22Rv1 (cell line): ENCODE measurements around the gene PDE3B.

Source experiments
- ZFX ChIP-seq: fragments of 450-650 bp; IDR thresholded peaks from 2 replicates; pipeline ENCODE4 v1.6.1; 2017; ENCODE audit warnings: antibody characterized with exemption, borderline replicate concordance
- TF ChIP-seq, protein P1 (sequence below): fragments of 450-650 bp; IDR thresholded peaks from 2 replicates; pipeline ENCODE4 v1.5.1; 2017; ENCODE audit warnings: mild to moderate bottlenecking

DNA sequence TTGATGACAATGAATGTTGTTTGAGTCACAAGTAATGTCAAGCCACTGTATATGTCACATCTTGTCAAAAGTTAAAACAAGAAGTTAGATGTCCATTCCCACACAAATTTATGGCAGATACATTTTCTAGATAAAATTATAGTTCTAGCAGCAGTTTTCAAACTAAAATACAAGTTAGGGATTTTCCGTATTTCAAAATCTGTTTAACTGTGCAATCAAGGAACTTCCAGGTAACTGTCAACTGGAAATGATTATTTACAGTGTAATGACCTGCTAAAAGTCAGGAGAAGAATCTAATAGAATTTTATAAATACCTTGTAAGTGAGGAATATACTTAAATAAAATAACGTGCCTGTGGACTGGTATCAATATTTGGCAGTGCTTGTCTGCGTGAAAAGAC is 111.5 kb downstream of the PDE3B start:
- TF ChIP-seq, protein P1, sequence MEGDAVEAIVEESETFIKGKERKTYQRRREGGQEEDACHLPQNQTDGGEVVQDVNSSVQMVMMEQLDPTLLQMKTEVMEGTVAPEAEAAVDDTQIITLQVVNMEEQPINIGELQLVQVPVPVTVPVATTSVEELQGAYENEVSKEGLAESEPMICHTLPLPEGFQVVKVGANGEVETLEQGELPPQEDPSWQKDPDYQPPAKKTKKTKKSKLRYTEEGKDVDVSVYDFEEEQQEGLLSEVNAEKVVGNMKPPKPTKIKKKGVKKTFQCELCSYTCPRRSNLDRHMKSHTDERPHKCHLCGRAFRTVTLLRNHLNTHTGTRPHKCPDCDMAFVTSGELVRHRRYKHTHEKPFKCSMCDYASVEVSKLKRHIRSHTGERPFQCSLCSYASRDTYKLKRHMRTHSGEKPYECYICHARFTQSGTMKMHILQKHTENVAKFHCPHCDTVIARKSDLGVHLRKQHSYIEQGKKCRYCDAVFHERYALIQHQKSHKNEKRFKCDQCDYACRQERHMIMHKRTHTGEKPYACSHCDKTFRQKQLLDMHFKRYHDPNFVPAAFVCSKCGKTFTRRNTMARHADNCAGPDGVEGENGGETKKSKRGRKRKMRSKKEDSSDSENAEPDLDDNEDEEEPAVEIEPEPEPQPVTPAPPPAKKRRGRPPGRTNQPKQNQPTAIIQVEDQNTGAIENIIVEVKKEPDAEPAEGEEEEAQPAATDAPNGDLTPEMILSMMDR = no peak
- no peak for TF ChIP-seq ZFX
